Breast epithelium (tissue), 4 donors: ENCODE data around the gene VWF. TPM values are rescaled to one million over a fixed set of nuclear protein-coding genes. Genes with fewer than 3 reads are reported as not detected.

ENCODE experiments used
- DNase-seq, 2 donors: peaks; one replicate each; pipeline ENCODE4 v3.0.0-alpha.2; 2019; ENCODE audit warnings: low spot score in 2 of 2
- H3K27ac ChIP-seq, 2 donors: fragments of 200-600 bp; sonication (generic) in 1 of 2; one replicate each; pipeline ENCODE4 v1.5.1; 2016 to 2019; ENCODE audit warnings: mild to moderate bottlenecking in 1 of 2
- H3K27me3 ChIP-seq, 2 donors: fragments of 200-600 bp; sonication (generic) in 1 of 2; one replicate each; pipeline versions ENCODE4 v1.5.1 to v1.6.0; 2017 to 2019; ENCODE audit warnings: control low read depth in 1 of 2, mild to moderate bottlenecking in 1 of 2
- H3K36me3 ChIP-seq: fragments of 200-600 bp; one replicate; pipeline ENCODE4 v1.5.1; 2019
- H3K4me1 ChIP-seq, 2 donors: fragments of 200-600 bp; sonication (generic); one replicate each; pipeline ENCODE4 v1.5.1; 2016 to 2019; ENCODE audit warnings: control low read depth in 1 of 2
- H3K4me3 ChIP-seq, 3 donors: fragments of 200-600 bp; sonication (generic); 1 replicate in 2 of 3; 2 replicates in 1 of 3; pipeline ENCODE4 v1.5.1; 2016 to 2019; ENCODE audit warnings: mild to moderate bottlenecking in 3 of 3, moderate library complexity in 2 of 3
- H3K9me3 ChIP-seq, 2 donors: fragments of 200-600 bp; sonication (generic) in 1 of 2; one replicate each; pipeline ENCODE4 v1.5.1; 2016 to 2019; ENCODE audit warnings: control low read depth in 1 of 2
- CTCF ChIP-seq, 3 donors: fragments of 450-650 bp; IDR thresholded peaks; one replicate each; pipeline ENCODE4 v1.5.1; 2016 to 2017; ENCODE audit warnings: antibody characterized with exemption in 3 of 3, mild to moderate bottlenecking in 3 of 3, moderate library complexity in 3 of 3
- POLR2A ChIP-seq: fragments of 450-650 bp; IDR thresholded peaks from one replicate; pipeline ENCODE4 v1.6.1; 2016; ENCODE audit warnings: antibody characterized with exemption, mild to moderate bottlenecking, moderate library complexity
- POLR2AphosphoS5 ChIP-seq, 3 donors: sonication (generic); formaldehyde crosslinking; IDR thresholded peaks; one replicate each; pipeline ENCODE4 v1.6.1; 2017; ENCODE audit warnings: antibody characterized with exemption in 3 of 3
- intact Hi-C: fragments of 100-400 bp; cut with DNase I; formaldehyde crosslinking; loops from one replicate; pipeline ENCODE4 v1.15.1; 2023; ENCODE audit warnings: low total_unique reads
- total RNA-seq, 3 donors: library from RNA; depleted of rRNA; stranded (reverse); fragments of >200 nt; gene quantifications; one replicate each; pipeline ENCODE4 v1.1.0, GENCODE V29; 2016

Gene VWF
- total RNA-seq, 3 donors from 2014 or later, result 60.3 to 267 (median 117) TPM

- H3K36me3 ChIP-seq, result no peaks in the 10 kb centered on the region
- H3K4me1 ChIP-seq, result no peaks in the 10 kb centered on the region
- peaks cover 0 to 4% of the 10 kb centered on the region in 2 donors for H3K27me3 ChIP-seq
- TF ChIP-seq CTCF (IDR thresholded peaks at IDR 0.05) (no peak), POLR2AphosphoS5 (IDR thresholded peaks at IDR 0.05) (no peak), POLR2A (no peak)
- H3K27ac ChIP-seq, result no peak overlapping the region
- DNase-seq, result no peak
- intact Hi-C loops, result no loop called here
- no peak overlapping the region for H3K4me3 ChIP-seq
- H3K9me3 ChIP-seq, result no peaks in the 10 kb centered on the region
Measured at GRCh38 chr12:5925646-5926045, 198.8 kb downstream of the VWF start.

GRCh38 chr12:5924342-5924741, 200.1 kb downstream of the VWF start:
- intact Hi-C loops, result no loop called here
- TF ChIP-seq POLR2AphosphoS5 (IDR thresholded peaks at IDR 0.05) (no peak), POLR2A (no peak), CTCF (IDR thresholded peaks at IDR 0.05) (no peak)
- H3K4me3 ChIP-seq, result no peak overlapping the region
- no peaks in the 10 kb centered on the region for H3K4me1 ChIP-seq
- no peak for DNase-seq
- H3K27me3 ChIP-seq, result no peaks in the 10 kb centered on the region
- no peaks in the 10 kb centered on the region for H3K9me3 ChIP-seq
- no peaks in the 10 kb centered on the region for H3K36me3 ChIP-seq
- H3K27ac ChIP-seq, result no peak overlapping the region

DNA sequence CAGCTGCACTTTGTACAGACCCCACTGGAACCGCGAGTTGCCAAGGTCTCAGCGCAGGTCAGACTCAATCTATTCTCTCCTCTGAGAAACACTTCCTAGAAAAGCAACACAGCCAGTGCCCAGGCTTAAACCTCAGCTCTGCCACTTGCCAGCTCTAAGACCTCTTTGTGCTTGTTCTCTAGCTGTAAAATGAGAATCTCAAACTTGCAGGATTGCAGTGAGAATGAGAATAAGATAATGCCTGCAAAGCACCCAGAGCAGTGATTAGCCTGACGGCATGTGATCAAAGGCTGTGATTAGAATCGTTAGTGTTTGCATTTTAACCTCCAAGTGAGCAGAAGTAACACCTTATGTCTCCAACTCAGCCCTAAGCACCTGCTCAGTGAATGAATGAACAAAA, 200.7 kb downstream of the VWF start:
- intact Hi-C loops, result no loop called here
- DNase-seq, result no peak
- H3K9me3 ChIP-seq, result no peaks in the 10 kb centered on the region
- TF ChIP-seq CTCF (IDR thresholded peaks at IDR 0.05), result no peak
- no peak for TF ChIP-seq POLR2AphosphoS5 (IDR thresholded peaks at IDR 0.05)
- no peak for TF ChIP-seq POLR2A
- H3K36me3 ChIP-seq, result no peaks in the 10 kb centered on the region
- no peak overlapping the region for H3K27ac ChIP-seq
- H3K27me3 ChIP-seq, result no peaks in the 10 kb centered on the region
- no peak overlapping the region for H3K4me3 ChIP-seq
- no peaks in the 10 kb centered on the region for H3K4me1 ChIP-seq

DNA sequence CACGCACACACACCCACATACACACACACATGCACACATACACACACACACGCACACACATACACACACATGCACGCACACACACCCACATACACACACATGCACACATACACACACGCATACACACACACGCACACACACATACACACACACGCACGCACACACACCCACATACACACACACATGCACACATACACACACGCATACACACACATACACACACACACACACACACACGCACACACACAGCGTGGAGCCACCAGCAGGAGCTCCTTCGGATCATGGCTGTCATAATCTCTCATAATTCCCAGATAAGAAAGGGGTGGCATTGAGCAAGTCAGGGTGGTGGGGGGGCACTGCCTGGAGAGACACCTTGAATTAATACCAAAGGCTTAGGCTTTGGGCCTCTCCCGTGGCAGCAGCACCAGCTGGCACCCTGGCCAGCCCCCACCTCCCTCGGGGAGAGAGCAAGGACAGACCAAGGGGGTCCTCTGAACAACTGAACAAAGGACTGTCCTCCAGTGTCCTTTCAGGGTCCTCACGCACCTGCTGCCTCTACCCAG, 201.3 kb downstream of the VWF start:
- Histone ChIP-seq H3K9me3 (no peaks in the 10 kb centered on the region), H3K4me1 (no peaks in the 10 kb centered on the region), H3K4me3 (no peak overlapping the region), H3K36me3 (no peaks in the 10 kb centered on the region), H3K27me3 (no peaks in the 10 kb centered on the region), H3K27ac (no peak overlapping the region)
- DNase-seq, result no peak
- TF ChIP-seq POLR2A (no peak), CTCF (IDR thresholded peaks at IDR 0.05) (no peak), POLR2AphosphoS5 (IDR thresholded peaks at IDR 0.05) (no peak)
- intact Hi-C loops, result no loop called here

GRCh38 chr12:5921966-5922899, 202.2 kb downstream of the VWF start:
- H3K9me3 ChIP-seq, result no peaks in the 10 kb centered on the region
- intact Hi-C loops, result no loop called here
- no peak for TF ChIP-seq POLR2A
- TF ChIP-seq POLR2AphosphoS5 (IDR thresholded peaks at IDR 0.05), result no peak
- no peak for TF ChIP-seq CTCF (IDR thresholded peaks at IDR 0.05)
- no peaks in the 10 kb centered on the region for H3K36me3 ChIP-seq
- H3K27me3 ChIP-seq, result no peaks in the 10 kb centered on the region
- no peak overlapping the region for H3K4me3 ChIP-seq
- DNase-seq, result no peak
- no peak overlapping the region for H3K27ac ChIP-seq
- no peaks in the 10 kb centered on the region for H3K4me1 ChIP-seq
